ENCODE results near the gene HRC.

DNA sequence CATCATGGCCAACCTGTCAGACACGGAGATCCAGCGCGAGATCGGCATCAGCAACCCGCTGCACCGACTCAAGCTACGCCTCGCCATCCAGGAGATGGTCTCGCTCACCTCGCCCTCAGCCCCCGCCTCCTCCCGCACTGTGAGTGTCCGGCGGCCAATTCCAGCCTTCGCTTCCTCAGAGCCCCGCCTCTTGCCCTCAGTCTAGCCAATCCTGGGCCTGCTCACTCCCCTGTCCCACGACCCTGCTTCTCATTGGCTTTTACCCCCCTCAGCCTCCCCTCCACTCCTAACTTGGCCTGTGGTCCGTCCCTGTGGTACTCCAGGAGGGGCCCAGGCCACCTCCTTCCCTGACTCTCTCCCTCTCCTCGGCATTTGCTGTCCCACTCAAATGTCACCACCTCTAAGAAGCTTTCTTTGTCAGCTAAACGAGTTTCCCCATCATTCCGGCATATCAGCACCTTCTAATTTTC is 12.3 kb downstream of the HRC start:
- TF ChIP-seq, protein P1, sequence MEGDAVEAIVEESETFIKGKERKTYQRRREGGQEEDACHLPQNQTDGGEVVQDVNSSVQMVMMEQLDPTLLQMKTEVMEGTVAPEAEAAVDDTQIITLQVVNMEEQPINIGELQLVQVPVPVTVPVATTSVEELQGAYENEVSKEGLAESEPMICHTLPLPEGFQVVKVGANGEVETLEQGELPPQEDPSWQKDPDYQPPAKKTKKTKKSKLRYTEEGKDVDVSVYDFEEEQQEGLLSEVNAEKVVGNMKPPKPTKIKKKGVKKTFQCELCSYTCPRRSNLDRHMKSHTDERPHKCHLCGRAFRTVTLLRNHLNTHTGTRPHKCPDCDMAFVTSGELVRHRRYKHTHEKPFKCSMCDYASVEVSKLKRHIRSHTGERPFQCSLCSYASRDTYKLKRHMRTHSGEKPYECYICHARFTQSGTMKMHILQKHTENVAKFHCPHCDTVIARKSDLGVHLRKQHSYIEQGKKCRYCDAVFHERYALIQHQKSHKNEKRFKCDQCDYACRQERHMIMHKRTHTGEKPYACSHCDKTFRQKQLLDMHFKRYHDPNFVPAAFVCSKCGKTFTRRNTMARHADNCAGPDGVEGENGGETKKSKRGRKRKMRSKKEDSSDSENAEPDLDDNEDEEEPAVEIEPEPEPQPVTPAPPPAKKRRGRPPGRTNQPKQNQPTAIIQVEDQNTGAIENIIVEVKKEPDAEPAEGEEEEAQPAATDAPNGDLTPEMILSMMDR (IDR thresholded peaks at IDR 0.05) = no peak
- TF ChIP-seq POLR2A (IDR thresholded peaks at IDR 0.05) = no peak

Data from right lobe of liver (tissue), 4 donors.